ENCODE data around the gene AMER1.
"Not testable (repeated sequence)": the region's sequence is repeated elsewhere in the genome, so short reads cannot be mapped to it uniquely, and the experiment has no call there.

The AMER1 gene

DNA sequence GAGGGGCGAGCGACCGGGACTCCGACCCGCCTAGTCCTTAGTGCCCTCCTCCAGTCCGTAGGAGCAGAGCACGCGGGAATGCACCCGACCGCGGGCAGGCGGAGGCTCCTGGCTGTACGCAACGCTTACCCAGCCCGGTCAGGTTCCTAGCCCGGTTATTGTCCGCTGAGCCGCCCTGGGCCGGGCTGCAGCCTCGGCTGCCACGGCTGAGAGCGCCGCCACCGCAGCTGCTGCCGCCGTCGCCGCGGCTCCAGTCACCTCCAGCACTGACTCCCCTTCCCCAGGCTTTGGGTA, at the start of gene AMER1:
Gene AMER1, minus strand, starts transcription at position 268 of the 294 bp plus-strand sequence. CDS start 12,422 bp downstream, outside the sequence.
- DNase-seq (ENCODE audit: low read depth in 2 of 2), result no peak

- no peak for DNase-seq (ENCODE audit: low read depth in 2 of 2)
These were observed 24.8 kb upstream of the AMER1 start, which contains the start of gene ASB12 for GRCh38 chrX:64230123-64230970. Gene ASB12 (minus strand): TSS chrX:64230607. CDS start chrX:64225650, 4,957 bp downstream.

DNA sequence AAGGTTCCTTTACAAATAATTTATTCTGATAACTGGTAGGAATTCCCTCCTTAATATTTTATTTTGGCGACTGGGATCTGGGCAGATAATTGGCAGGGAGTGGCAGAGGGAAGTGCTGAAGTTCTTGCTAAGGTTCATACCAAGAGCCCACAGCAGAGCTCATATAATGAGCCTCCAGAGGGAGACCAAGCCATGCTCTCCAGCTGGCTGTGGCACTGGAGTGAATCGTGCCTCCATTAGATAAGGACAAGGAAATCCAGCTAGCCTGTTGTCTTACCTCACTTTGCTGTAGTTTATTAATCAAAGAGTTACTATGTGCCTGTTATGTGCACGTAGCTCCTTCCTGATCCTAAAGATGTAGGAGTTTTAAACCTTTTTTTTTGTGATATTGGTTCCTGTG, 23.6 kb upstream of the AMER1 start:
- DNase-seq (ENCODE audit: low read depth in 2 of 2), result no peak

DNA sequence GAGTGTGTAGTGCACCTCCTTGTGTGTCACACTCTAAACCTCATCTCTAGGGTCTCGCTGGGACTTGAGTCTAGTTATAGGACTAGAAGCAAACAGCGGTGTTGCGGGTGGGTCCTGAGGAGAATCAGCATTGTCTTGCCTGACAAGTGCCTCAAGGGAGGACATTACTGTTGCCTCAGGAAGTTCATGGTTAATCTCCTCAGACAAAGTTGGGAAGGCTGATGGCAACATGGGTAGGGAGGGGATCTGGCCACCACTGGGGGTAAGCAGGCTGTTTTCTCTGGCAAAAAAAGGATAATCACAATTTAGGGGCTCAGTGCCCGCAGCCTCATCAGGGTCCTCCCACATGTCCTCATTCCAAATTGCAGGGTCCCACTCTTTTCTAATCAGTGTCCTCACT, 12.5 kb upstream of the AMER1 start:
- no peak for DNase-seq (ENCODE audit: low read depth in 2 of 2)

DNA sequence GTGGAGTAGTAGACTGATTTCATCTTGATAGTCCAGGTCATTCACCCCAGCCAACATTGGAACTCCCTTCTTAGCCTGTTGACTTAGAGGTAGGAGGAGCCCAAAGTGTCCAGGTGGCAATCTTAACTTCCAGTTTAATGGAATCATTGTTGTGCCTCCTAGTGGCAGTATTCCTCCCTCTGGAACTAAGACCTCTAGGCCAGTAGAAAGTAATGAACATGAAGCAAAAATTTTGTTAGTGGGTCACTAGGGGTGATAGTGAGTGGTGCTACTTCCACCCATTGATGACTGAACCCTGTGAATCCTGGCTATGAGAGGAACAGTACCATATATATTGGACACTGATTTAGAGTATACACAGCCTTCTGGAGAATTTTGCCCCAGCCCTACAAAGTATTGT, 8.5 kb upstream of the AMER1 start:
- not testable (repeated sequence) for DNase-seq (ENCODE audit: low read depth in 2 of 2)

- no peak for DNase-seq (ENCODE audit: low read depth in 2 of 2)
These were observed 1.2 kb upstream of the AMER1 start for GRCh38 chrX:64206556-64207162.

- peak; percentile 81 to 84 for DNase-seq (ENCODE audit: low read depth in 2 of 2)
These were observed 410 bp upstream of the AMER1 start for GRCh38 chrX:64205735-64206501.

DNA sequence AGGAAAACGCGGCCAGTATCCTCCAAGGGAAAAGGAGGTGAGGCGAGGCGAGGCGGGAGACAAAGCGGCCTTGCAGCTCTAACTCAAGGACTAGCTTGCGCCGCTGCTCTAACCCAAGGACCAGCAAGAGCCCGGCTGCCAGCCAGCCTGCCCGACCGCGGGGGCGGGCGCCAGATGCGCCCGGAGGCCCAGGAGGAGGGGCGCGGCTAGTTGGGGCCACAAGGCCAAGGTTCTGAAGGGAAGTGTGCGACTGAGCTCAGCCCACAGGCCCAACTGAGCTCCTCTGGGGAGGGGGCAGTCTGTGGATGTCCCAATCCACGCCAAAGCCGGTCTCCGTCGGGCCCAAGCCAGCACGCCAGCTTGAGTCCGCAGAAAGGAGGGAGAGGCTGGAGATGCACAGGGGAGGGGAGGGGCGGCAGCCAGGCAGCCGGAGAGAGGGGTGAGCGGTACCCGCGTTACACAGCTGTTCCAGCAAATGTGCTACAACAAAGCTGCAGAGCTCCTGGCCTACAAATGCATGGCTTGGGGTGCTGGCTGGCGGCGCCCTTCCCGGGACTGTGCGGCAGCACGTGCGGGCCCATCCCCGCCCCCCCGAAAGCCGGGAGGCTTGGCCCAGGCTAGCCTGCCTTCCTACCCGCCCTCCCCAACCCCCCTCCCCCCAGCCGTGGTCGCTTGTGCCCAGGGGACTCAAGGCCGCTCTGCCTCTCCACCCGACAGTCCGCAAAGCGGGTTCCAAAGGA, 637 bp downstream of the AMER1 start:
- no peak for DNase-seq (ENCODE audit: low read depth in 2 of 2)

- DNase-seq (ENCODE audit: low read depth in 2 of 2), result no peak
These were observed 1.3 kb downstream of the AMER1 start for GRCh38 chrX:64204252-64204651.

GRCh38 chrX:64202808-64203325, 2.6 kb downstream of the AMER1 start:
- DNase-seq (ENCODE audit: low read depth in 2 of 2), result peak; percentile 11 to 15

GRCh38 chrX:64198036-64198435, 7.5 kb downstream of the AMER1 start:
- DNase-seq (ENCODE audit: low read depth in 2 of 2), result no peak

DNA sequence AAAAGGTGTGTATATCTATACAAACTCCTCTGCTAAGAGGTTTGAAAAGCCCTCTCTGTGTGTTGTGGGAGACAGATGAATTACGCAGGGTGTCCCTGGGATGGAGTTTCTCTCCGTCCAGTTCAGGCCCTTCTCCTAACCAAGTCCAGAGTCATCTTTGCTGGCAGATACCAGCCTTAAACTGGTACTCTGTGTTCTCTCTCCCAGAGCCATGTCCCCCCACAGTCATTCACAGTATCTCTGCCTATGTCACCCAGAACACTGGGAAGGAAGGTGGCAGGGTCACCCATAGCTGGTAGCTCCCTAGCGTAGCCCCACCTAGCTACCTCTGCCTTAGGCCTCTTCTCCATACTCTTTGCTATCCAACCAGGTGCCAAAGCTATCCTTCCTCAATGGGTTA, 8.9 kb downstream of the AMER1 start:
- no peak for DNase-seq (ENCODE audit: low read depth in 2 of 2)

- DNase-seq (ENCODE audit: low read depth in 2 of 2), result no peak
These were observed 9.6 kb downstream of the AMER1 start for GRCh38 chrX:64195862-64196261.

DNA sequence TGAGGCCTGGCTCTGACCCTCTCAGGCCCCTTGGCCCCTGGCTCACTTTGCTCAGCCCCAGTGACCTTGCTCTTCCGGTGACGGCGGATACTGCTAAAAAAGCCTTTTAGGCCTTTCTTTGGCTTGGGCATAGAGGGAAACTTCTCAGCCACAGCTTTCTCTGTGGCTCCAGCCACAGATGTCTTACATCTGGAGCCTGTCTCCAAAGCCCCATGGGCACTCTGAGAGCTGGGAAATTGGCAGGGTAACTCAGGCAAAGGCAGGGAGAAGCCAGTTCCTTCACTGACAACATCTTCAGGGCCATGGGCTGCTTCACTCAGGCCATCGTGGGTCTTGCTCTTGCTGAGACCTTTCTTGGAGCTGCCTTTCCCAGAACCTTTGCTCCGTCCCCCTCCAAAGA, 12.8 kb downstream of the AMER1 start:
- DNase-seq (ENCODE audit: low read depth in 2 of 2), result no peak

GRCh38 chrX:64192040-64192439, 13.5 kb downstream of the AMER1 start:
- no peak for DNase-seq (ENCODE audit: low read depth in 2 of 2)

DNA sequence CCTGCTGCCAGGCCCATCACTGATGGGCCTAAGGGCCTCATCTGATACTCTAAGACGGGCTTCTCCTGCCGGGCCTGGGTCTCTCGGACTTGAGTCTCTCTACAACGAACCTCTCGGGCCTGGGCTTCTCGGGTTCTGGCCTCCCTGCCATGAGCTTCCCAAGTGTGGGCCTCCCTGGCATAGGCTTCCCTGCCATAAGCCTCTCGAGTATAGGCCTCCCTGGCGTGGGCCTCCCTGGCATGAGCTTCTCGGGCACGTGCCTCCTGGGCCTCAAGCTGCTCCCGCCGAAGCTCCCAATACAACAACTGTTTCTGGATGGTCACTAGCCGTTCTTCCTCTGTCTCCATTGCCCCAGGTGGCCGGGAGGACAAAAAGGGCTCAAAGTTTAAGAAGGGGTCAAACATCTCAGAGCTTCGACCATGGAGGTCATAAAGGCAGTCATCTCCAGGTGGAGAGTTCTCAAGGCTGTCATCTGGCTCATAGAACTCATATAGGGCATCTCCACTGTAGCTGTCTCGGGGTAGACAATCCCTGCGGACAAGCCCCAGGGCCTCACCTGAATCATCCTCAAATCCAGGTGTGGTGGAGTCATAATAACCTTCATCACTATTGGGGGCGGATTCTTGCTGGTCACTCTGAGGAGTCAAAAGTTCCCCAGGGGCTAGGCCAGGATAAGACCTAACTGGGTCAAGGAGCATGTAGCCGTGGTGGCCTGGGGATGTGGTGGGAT, 14.1 kb downstream of the AMER1 start:
- no peak for DNase-seq (ENCODE audit: low read depth in 2 of 2)

DNA sequence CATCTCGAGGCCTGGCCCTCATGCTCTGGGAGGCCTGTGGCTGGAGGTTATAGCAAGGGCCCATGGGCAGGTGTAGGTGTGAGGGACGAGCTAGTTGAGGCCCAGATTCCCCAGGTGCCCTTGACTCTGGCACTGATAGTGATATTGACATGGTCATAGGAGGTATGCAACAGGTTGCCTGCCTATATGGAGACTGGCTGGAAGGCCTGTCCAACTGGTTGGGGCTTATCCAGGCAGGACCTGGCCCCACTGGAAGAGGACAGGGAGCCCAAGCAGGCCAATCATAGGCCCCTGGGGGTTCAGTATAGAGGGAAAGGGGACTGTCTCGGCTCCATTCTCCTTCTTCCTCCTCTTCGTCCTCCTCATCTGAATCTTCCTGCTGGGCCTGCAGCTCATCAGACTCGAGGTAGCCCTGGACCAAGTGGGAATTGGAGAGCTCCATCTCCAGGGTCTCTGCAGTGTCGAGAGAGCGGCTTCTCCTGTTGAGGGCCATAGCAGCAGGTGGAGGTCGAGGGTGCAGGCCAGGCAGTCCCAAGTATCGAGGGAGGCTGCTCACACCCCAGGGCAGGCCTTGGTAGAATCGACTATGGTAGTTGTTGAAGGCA, 15.3 kb downstream of the AMER1 start:
- DNase-seq (ENCODE audit: low read depth in 2 of 2), result no peak

DNA sequence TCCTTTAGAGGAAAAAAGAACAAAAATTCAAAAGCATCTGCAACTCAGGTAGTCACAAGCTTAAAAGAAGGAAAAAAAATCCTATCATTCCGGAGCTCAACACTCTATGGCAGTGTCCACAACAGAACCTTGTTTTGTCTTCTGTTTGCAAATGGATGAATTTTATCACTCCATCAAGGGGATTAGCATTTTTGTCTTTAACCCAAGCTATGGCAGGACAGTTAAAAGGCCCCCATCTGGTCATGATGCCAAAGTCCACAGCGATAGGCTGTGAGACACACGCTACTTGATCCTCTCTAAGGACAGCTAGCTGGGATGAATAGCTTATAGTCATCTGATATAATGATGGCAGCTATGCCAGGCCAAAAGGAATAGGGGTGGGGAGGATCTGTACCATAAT, 16.6 kb downstream of the AMER1 start:
- no peak for DNase-seq (ENCODE audit: low read depth in 2 of 2)

GRCh38 chrX:64187762-64188150, 17.8 kb downstream of the AMER1 start:
- DNase-seq (ENCODE audit: low read depth in 2 of 2), result no peak

DNA sequence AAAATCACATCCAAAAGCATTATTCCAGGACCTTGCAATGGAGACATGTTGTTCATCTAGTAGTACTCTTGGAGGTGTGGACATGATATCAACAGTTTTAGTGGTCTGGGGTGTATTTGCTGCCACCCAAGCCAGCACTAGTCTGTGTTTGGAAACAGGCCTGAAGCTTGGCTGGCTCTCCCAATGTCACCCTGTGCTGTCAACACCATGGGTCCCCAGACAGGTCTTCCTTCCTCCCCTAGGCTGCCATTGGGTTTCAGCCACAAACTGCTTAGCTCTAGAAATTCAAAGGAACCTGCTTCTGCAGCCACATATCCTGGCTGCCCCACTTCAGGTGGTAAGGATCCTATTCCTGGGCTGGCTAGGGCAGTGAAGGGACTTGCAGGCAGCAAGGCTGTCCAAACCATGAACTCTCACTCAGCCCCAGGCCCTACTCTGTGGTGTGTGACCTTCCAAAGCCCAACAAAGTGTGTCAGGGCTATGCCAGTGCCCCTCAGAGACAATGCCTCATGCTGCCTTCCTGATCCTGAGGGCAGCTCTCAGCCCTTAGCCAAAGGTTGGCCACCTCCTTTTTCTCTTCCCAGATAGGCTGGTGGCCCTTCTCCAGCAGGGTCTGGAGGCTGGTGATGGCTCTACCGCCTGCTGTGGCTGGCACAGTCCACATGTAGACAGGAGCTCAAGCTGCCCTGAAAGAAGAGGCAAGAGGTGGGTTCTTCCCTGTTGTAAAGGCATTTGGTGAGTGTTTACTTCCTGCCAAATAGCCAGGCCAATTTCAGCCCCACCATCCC, 18.3 kb downstream of the AMER1 start:
- DNase-seq (ENCODE audit: low read depth in 2 of 2), result no peak

Data from fibroblast of skin of left biceps (primary cell).